WTC11 (cell line): ENCODE data around the gene WDR72. TPM values are rescaled to one million over a fixed set of nuclear protein-coding genes. Genes with fewer than 3 reads are reported as not detected.
A peak's percentile ranks its signal among the peaks of the same experiment; 100 is the strongest.

Source experiments
- ATAC-seq: fragments of 200-7000 bp; cut with Tn5 transposase; 2 replicates; pipeline ENCODE4 v1.10.0; 2021; ENCODE audit warnings: mild to moderate bottlenecking, moderate library complexity
- CTCF ChIA-PET: fragments of 300-600 bp; sonication (Branson Sonifier 250); formaldehyde crosslinking; loops from one replicate; lab custom pipeline; 2021; ENCODE audit warnings: antibody characterized with exemption; lab: Charles Lee
- POLR2A ChIA-PET: fragments of 350-600 bp; sonication (Branson Sonifier 250); formaldehyde crosslinking; loops from one replicate; lab custom pipeline; 2021; ENCODE audit warnings: antibody characterized with exemption; lab: Charles Lee
- DNase-seq: peaks from one replicate; pipeline ENCODE4 v3.0.0; 2021; ENCODE audit warnings: low spot score
- H3K27ac Mint-ChIP-seq: 2 replicates; pipeline ENCODE4 v1.8.0; 2021; ENCODE audit warnings: mixed read lengths
- H3K27me3 Mint-ChIP-seq: 2 replicates; pipeline ENCODE4 v1.8.0; 2021; ENCODE audit warnings: low read depth, mild to moderate bottlenecking, moderate library complexity, mixed read lengths
- H3K36me3 Mint-ChIP-seq: 2 replicates; pipeline ENCODE4 v1.8.0; 2021; ENCODE audit warnings: mixed read lengths
- H3K4me1 Mint-ChIP-seq: 2 replicates; pipeline ENCODE4 v1.8.0; 2022; ENCODE audit warnings: mixed read lengths
- H3K4me3 Mint-ChIP-seq: 2 replicates; pipeline ENCODE4 v1.8.0; 2021; ENCODE audit warnings: mild to moderate bottlenecking, moderate library complexity, mixed read lengths
- H3K9me3 Mint-ChIP-seq: 2 replicates; pipeline ENCODE4 v1.8.0; 2021; ENCODE audit warnings: mixed read lengths
- CBFB ChIP-seq: sonication (generic); formaldehyde crosslinking; IDR thresholded peaks from 2 replicates; pipeline ENCODE4 v1.8.1; 2022; ENCODE audit warnings: mild to moderate bottlenecking, low read depth, missing genetic modification reagents
- ESRRA ChIP-seq: sonication (generic); formaldehyde crosslinking; IDR thresholded peaks from 2 replicates; pipeline ENCODE4 v1.8.1; 2022; ENCODE audit warnings: mild to moderate bottlenecking, missing genetic modification reagents, borderline replicate concordance
- FOXK1 ChIP-seq: sonication (generic); formaldehyde crosslinking; IDR thresholded peaks from 2 replicates; pipeline ENCODE4 v1.8.0; 2022; ENCODE audit warnings: mild to moderate bottlenecking, moderate library complexity, missing genetic modification reagents
- GTF2I ChIP-seq: fragments of 250-450 bp; sonication (Bioruptor Pico); conservative IDR thresholded peaks from 2 replicates; pipeline ENCODE4 v1.4.0; 2021; ENCODE audit warnings: mild to moderate bottlenecking
- IRF2 ChIP-seq: sonication (generic); formaldehyde crosslinking; IDR thresholded peaks from 2 replicates; pipeline ENCODE4 v1.8.0; 2022; ENCODE audit warnings: low read depth, missing genetic modification reagents, borderline replicate concordance
- NFE2L1 ChIP-seq: sonication (generic); formaldehyde crosslinking; IDR thresholded peaks from 2 replicates; pipeline ENCODE4 v1.8.1; 2023; ENCODE audit warnings: missing genetic modification reagents
- SMAD3 ChIP-seq: sonication (generic); formaldehyde crosslinking; IDR thresholded peaks from 2 replicates; pipeline ENCODE4 v1.8.0; 2022; ENCODE audit warnings: missing genetic modification reagents, mild to moderate bottlenecking, borderline replicate concordance
- SOX15 ChIP-seq: fragments of 250-450 bp; sonication (Bioruptor Pico); IDR thresholded peaks from 2 replicates; pipeline ENCODE4 v1.9.0; 2021; ENCODE audit warnings: mild to moderate bottlenecking
- USF1 ChIP-seq: sonication (generic); formaldehyde crosslinking; IDR thresholded peaks from 2 replicates; pipeline ENCODE4 v1.8.0; 2022; ENCODE audit warnings: mild to moderate bottlenecking, missing genetic modification reagents
- ZNF232 ChIP-seq: sonication (generic); formaldehyde crosslinking; IDR thresholded peaks from 2 replicates; pipeline ENCODE4 v1.8.0; 2022; ENCODE audit warnings: mild to moderate bottlenecking, missing genetic modification reagents
- ZNF532 ChIP-seq: fragments of 250-450 bp; sonication (Bioruptor Pico); IDR thresholded peaks from 2 replicates; pipeline ENCODE4 v1.9.0; 2021; ENCODE audit warnings: mild to moderate bottlenecking, borderline replicate concordance
- ZNF671 ChIP-seq: fragments of 250-450 bp; sonication (Bioruptor Pico); IDR thresholded peaks from 2 replicates; pipeline ENCODE4 v1.8.0; 2021; ENCODE audit warnings: mild to moderate bottlenecking
- total RNA-seq: library from RNA; stranded (reverse); gene quantifications from 3 replicates; pipeline ENCODE4 v1.2.3, GENCODE V29; 2021
- TF ChIP-seq, protein P1 (sequence below): sonication (generic); formaldehyde crosslinking; IDR thresholded peaks from 2 replicates; pipeline ENCODE4 v1.8.1; 2023; ENCODE audit warnings: mild to moderate bottlenecking, missing genetic modification reagents, moderate library complexity
- TF ChIP-seq, protein P2 (sequence below): sonication (generic); formaldehyde crosslinking; IDR thresholded peaks from 2 replicates; pipeline ENCODE4 v1.8.0; 2022; ENCODE audit warnings: mild to moderate bottlenecking, missing genetic modification reagents
- TF ChIP-seq, protein P3 (sequence below): sonication (generic); formaldehyde crosslinking; IDR thresholded peaks from 2 replicates; pipeline ENCODE4 v1.8.1; 2022; ENCODE audit warnings: low read depth, missing genetic modification reagents, borderline replicate concordance
- TF ChIP-seq, protein P4 (sequence below): fragments of 250-450 bp; sonication (Bioruptor Pico); IDR thresholded peaks from 2 replicates; pipeline ENCODE4 v2.1.2; 2022; ENCODE audit warnings: mild to moderate bottlenecking, moderate library complexity

Gene WDR72
- total RNA-seq, 1 experiment from 2014 or later = 8.6 TPM

GRCh38 chr15:53758412-53758811, 1.1 kb downstream of the WDR72 start:
- POLR2A ChIA-PET = interaction anchor here (0.5 kb wide), 1 partner anchor 1987 kb away, joined by 5 read pairs; no protein-coding TSS in a partner anchor
- peaks cover 11% of the 10 kb centered on the region for H3K4me1 Mint-ChIP-seq
- TF ChIP-seq ZNF671 (CRISPR knock-in tag) = no peak
- TF ChIP-seq, protein P1, sequence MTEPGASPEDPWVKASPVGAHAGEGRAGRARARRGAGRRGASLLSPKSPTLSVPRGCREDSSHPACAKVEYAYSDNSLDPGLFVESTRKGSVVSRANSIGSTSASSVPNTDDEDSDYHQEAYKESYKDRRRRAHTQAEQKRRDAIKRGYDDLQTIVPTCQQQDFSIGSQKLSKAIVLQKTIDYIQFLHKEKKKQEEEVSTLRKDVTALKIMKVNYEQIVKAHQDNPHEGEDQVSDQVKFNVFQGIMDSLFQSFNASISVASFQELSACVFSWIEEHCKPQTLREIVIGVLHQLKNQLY = no peak
- TF ChIP-seq, protein P2, sequence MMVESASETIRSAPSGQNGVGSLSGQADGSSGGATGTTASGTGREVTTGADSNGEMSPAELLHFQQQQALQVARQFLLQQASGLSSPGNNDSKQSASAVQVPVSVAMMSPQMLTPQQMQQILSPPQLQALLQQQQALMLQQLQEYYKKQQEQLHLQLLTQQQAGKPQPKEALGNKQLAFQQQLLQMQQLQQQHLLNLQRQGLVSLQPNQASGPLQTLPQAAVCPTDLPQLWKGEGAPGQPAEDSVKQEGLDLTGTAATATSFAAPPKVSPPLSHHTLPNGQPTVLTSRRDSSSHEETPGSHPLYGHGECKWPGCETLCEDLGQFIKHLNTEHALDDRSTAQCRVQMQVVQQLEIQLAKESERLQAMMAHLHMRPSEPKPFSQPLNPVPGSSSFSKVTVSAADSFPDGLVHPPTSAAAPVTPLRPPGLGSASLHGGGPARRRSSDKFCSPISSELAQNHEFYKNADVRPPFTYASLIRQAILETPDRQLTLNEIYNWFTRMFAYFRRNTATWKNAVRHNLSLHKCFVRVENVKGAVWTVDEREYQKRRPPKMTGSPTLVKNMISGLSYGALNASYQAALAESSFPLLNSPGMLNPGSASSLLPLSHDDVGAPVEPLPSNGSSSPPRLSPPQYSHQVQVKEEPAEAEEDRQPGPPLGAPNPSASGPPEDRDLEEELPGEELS = no peak
- no peak for TF ChIP-seq ZNF232 (CRISPR knock-in tag)
- no peak for TF ChIP-seq CBFB
- no peak for TF ChIP-seq NFE2L1
- no peak for TF ChIP-seq GTF2I (CRISPR knock-in tag)
- TF ChIP-seq, protein P3, sequence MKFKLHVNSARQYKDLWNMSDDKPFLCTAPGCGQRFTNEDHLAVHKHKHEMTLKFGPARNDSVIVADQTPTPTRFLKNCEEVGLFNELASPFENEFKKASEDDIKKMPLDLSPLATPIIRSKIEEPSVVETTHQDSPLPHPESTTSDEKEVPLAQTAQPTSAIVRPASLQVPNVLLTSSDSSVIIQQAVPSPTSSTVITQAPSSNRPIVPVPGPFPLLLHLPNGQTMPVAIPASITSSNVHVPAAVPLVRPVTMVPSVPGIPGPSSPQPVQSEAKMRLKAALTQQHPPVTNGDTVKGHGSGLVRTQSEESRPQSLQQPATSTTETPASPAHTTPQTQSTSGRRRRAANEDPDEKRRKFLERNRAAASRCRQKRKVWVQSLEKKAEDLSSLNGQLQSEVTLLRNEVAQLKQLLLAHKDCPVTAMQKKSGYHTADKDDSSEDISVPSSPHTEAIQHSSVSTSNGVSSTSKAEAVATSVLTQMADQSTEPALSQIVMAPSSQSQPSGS = no peak
- TF ChIP-seq SMAD3 (CRISPR knock-in tag) = no peak
- TF ChIP-seq, protein P4, sequence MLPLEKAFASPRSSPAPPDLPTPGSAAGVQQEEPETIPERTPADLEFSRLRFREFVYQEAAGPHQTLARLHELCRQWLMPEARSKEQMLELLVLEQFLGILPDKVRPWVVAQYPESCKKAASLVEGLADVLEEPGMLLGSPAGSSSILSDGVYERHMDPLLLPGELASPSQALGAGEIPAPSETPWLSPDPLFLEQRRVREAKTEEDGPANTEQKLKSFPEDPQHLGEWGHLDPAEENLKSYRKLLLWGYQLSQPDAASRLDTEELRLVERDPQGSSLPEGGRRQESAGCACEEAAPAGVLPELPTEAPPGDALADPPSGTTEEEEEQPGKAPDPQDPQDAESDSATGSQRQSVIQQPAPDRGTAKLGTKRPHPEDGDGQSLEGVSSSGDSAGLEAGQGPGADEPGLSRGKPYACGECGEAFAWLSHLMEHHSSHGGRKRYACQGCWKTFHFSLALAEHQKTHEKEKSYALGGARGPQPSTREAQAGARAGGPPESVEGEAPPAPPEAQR (CRISPR knock-in tag) = no peak
- TF ChIP-seq USF1 (CRISPR knock-in tag) = no peak
- CTCF ChIA-PET = no interaction called here
- H3K36me3 Mint-ChIP-seq = no peaks in the 10 kb centered on the region
- peak overlapping the region; percentile 45 for H3K4me3 Mint-ChIP-seq
- H3K27ac Mint-ChIP-seq = no peak overlapping the region
- DNase-seq (no peak), ATAC-seq (no peak)
- H3K27me3 Mint-ChIP-seq = peaks cover 58% of the 10 kb centered on the region
- H3K9me3 Mint-ChIP-seq = no peaks in the 10 kb centered on the region

- H3K4me3 Mint-ChIP-seq = no peak overlapping the region
- H3K27ac Mint-ChIP-seq = no peak overlapping the region
- CTCF ChIA-PET = no interaction called here
- ATAC-seq (no peak), DNase-seq (no peak)
- no peak for TF ChIP-seq ESRRA (CRISPR knock-in tag)
- TF ChIP-seq FOXK1 = no peak
- TF ChIP-seq ZNF532 (CRISPR knock-in tag) = no peak
- TF ChIP-seq IRF2 (CRISPR knock-in tag) = no peak
- no peak for TF ChIP-seq SOX15 (CRISPR knock-in tag)
- H3K9me3 Mint-ChIP-seq = no peaks in the 10 kb centered on the region
- POLR2A ChIA-PET = interaction anchor here (0.5 to 0.7 kb wide), 2 partner anchors 1667 to 1987 kb away, joined by 4 to 5 read pairs; no protein-coding TSS in a partner anchor
- H3K36me3 Mint-ChIP-seq = no peaks in the 10 kb centered on the region
- H3K27me3 Mint-ChIP-seq = peaks cover 56% of the 10 kb centered on the region
- H3K4me1 Mint-ChIP-seq = peaks cover 11% of the 10 kb centered on the region
Measured at GRCh38 chr15:53757906-53758305, 1.6 kb downstream of the WDR72 start.
